NCI-H446 treated with DMSO at 0.1 percent for 48 hours (cell line): Measurements from ENCODE around the gene PRKACA.

Experiments
- DNase-seq: peaks from one replicate; lab custom pipeline; 2025; lab: John Stamatoyannopoulos, UW

PRKACA gene

DNA sequence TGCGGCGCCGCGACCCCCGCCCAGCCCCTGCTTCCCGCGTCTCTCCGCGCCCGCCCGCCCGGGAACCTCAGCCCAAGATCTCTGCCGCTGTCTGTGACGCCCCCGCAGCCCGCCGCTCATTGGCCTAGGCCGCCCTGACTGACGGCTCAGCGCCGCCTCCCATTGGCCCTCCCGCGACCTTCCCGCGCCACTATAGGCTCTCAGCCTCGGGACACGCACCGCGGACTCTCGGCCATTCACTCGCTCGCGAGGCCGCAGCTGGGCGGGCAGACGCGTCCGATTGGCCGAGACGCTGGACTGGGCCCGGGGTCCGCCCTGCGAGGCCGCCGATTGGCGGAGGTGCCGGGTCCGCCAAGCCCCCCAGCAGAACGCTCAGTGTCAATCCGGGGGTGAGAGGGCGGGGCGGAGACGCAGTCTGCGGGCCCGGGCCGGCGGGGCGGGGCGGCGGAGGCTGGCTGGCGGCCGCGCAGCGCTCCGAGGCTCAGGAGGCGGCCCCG, at the start of gene PRKACA:
TSS of gene PRKACA (minus strand) at position 95 of the 497 bp plus-strand sequence. CDS start 215 bp downstream, outside the sequence.
- DNase-seq = peak; percentile 98

DNA sequence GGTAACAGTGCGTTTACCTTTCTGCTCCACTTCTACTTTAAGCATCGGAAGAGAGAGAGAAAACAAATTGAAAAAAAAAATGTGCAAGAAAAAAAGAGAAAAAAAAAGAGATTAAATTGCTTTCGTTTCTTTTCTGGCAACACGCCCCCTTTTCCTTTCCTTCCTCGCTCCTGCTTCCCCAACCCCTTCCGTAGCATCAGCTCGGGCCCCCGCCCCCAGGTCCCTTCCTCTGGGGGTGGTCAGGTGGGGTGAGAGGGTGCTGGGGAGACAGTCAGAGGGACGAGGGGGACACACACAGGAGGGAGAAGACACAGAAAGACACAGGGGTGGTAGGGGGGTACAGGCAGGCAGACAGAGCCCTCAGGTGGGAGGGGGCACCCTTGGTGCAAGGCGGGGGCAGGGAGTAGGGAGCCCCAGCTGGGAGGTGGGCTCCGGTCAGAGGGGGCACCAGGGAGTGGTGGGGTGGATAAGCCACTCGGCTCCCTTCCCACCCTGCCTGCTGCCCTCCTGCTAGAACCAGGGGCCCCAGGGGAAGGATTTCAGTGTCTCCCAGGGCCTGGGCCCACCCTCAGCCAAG, 49.5 kb upstream of the PRKACA start:
- no peak for DNase-seq

DNA sequence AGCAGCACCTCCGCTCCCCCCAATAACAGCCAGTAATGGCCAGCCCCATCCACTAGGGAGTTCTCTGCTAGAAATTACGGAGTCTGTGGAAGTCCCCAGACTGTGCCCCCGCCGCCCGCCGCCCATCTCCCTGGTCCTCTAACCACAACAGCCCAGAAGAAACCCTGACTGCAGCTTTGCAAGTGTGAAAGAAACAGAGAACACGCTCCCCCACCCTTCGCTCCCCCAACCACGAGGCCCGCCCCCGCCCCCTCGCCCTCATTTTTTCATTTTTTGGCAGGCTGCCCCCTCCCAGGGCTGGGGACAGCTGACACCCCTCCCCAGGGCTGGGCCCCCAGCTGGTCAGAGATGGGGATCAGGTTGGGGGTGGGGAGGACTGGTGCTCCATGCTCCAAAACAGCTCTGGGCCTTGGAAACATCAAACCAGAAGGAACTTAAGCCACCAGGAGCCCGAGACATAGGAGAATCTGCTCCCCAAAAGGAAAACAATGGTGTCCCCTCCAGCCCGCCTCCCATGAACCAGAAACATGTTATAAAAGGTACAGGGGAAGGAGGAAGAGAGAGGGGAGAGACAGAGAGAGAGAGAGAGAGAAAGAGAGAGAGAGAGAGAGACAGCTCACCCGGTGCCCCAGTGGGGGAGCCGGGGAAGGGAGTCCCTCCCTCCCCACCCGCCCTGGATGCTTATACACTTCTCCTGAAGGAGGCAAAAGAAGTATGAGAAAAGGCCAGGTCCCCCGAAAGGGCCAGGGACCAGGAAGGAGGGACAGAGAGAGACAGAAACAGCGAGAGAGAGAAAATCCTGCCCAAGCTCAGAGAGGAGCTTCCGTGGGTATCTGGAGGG, 48.6 kb upstream of the PRKACA start:
- DNase-seq = no peak

DNA sequence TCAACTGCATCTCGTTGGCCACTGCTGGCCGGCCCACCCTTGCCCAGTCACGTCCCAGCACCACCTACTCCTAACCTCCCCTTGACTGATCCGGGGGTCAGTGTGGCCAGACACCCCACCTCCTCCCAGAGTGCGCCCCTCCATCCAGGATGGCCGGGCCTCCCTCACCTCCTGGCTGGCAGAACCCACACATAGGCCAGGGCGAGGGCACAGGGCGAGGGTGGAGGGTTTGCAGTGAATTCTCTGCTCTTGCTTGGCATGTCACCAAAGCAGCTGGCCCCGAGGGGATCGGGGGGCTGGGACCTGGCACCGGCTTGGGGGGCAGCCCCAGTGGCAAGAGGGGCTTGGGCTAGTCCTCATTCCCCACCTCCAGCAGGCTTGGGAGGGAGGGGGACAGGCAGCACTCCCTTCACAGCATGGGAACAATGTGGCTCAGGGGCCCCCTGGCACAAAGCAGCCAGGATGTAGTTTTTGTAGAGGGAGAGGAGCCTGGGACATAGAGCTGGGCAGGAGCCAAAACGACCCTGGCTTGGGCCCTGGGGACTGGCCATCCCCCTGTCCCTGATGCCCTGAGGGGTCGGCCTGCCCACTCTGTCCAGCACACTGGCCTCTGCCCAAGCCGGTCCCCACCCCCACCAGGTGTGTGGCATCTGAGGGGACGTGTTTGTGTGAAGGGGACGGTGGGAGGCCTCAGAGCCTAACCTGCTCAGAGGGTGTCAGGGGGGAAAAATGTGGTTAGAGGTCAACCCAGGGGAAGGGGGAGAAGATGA, 47.3 kb upstream of the PRKACA start:
- no peak for DNase-seq

DNA sequence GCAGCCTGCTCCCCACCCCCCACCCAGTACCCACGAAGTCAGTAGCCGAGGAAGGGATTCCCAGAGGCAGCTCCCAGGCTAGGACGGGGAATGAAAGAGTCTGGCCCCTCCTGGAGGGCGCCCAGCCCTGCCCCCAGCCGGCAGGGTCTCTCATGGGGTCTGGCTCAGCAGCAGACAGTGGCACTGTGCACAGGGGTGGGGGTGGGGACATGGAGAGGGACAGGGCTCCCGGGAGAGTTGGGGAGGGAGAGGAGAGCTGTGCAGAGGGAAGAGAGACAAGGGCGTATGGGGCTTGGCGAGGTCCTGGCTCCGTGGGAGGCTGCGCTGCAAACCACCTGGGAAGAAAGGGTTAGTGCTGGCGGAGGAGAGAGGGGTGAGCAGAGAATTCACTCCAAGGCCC, 46.5 kb upstream of the PRKACA start:
- no peak for DNase-seq

DNA sequence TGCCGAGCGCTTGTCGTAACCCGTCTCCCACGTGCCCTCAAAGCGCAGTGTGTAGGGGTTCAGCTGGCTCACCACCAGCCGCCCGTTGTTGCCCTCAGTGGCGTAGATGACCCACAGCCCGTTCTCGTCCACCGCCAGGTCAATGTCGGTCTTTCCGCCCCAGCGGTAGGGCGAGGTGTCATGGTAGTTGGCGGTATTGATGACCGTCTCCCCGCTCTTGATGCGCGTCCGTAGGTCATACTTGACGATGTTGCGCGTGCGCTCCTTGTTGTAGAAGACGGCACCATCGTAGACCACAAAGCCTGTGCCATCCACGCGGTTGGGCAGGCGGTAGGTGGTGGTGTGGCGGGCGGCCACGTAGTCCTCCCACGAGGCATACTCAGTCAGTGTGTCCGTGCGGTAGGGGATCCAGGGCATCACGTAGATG, 45.3 kb upstream of the PRKACA start:
- no peak for DNase-seq

DNA sequence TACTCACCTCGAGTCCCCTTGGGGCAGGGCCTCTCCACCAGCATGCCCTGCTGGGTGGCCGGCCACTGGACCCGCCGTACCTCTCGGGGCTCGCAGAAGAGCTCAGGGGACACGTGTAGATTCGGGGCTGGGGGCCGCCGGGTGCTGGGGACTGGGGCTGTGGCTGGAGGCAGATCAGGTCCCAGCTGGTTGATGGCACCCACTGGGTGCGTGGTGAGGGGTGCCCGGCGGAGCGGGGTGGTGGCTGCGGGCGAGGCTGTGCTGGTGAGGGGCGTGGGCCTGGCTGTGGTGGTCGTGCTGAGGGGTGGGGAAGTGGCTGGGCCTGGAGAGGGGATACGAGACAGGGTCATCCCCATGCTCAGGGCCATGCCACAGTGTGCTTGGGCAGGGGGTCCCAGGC, 43.7 kb upstream of the PRKACA start:
- DNase-seq = no peak

DNA sequence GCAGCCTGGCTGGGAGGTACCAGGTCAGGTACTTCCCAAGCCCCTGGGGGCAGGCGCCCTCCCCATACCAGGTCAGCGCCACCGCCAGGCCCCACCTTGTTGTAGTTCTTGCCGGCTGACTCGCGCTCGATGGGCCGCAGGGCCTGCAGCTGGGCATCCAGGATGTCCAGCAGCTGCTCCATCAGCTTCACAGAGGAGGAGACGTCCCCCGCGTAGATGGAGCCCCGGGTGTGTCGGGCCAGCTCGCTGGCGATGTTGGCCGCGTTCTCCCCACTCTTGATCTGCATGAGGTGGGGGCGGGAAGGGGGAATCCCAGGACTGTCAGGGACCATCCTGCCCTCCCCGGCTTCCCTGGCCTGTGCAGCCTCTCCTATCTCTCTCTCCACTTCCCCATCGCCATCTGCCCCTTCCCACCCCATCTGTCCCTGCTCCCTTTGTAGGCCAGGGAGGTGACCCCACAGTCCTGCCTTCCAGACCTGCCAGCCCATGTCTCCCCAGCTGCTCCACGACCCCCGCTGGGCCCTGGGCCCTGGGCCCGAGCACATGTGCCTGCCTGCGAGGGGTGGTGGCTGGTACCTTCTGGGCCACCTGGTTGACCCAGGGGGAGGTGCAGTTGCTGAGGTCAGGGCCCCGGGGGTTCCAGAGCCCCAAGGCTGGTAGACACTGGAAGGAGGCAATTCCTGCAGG, 42.6 kb upstream of the PRKACA start:
- DNase-seq = no peak

DNA sequence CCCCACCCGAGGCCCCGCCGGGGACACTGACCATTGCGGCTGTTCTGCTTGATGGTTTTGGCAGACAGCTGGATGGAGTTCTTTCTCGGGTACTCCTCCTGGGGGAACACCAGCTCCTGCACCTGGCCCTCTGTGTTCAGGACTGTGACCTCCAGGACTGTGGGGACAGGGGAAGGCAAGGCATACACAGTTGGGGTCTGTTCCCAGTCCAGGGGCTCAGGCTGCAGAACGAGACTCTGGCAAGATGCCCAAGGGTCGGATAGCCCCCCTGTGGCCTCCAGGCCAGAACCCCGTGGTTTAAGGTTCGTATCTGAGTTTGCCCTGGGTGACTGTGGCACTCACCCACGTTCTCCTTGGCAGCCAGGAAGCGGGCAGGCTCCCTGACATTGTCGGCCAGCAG, 41.5 kb upstream of the PRKACA start:
- no peak for DNase-seq

DNA sequence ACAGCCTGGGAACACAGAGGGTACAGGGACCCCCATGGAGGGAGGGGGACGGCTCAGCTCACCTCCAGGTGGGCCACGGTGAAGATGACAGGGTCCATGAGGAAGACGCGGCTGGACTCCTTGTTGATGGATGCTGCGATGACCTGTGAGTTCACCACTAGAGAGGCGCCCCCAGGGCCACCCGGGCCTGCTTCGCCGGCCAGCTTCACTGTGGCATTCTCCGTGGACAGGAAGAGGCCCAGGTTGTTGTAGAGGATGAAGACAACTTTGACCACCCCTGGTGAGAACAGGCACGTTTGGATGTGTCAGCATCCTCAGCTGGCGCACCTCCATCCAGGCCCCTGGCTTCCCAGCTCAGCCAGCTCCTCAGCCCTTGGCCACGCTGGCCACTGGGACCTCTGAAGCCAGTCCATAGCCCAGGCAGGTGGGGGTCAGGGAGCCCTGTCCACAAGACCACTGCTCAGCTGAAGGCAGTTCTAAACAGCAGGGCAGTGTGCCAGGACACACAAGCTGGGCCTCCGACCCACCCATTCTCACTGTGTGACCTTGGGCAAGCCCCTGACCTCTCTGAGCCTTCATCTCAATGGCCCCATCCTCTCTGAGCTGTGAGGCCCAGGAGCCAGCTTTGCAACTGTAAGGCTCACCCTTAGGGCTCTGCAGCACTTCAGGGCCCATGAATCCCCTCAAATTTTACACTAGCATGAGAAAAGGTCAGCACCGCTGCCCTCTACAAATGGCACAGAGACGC, 40.9 kb upstream of the PRKACA start:
- no peak for DNase-seq

DNA sequence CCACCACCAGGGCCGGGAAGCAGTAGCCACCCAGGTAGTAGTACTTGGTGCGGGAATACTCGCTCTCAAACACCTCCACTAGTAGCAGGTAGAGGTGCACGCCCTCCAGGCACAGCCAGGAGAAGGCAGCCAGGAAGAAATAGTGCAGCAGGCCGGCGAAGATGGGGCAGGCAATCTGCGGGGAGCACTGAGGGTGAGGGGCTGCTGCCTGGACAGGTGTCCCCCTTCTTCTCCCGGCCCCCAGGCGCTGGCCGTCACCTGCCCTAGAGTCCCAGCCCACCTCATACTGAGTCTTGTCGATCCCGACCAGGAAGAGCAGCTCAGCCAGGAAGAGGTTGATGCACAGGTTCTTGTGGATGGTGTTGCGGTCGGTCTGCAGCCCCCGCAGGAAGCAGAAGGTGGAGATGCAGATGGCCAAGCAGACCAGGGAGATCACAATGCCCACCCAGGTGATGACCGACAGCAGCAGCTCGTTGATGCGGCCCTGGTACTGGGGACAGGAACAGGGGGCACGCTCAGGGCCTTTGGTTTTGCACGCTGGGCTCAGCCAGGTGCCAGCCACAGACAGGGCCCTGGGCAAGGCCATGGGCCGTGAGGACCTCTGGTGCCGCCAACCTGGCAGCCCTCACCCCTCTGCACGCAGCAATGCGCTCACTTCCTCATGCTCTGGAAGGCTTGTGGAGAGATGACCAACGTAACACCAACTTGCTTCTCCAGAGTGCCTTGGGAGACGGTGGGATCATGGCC, 39.6 kb upstream of the PRKACA start:
- DNase-seq = no peak

DNA sequence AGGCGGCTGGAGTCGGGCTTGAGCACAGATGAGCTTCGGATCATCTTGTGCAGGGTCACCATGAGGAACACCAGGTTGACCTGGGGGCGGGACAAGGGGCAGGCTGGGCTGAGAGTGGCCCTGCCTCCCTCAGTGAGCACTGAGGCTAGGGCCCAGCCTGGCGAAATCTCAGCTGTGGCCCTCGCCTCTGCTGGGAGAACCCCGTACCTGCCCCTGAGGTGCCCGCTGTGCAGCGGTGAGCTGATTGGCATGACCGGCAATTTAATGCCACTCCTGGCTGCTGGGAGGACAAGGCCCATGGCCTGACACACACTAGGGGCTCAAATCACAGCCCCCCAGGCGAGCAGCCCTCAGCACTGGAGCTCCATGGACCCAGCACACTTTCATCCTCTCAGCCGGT, 38.6 kb upstream of the PRKACA start:
- no peak for DNase-seq

DNA sequence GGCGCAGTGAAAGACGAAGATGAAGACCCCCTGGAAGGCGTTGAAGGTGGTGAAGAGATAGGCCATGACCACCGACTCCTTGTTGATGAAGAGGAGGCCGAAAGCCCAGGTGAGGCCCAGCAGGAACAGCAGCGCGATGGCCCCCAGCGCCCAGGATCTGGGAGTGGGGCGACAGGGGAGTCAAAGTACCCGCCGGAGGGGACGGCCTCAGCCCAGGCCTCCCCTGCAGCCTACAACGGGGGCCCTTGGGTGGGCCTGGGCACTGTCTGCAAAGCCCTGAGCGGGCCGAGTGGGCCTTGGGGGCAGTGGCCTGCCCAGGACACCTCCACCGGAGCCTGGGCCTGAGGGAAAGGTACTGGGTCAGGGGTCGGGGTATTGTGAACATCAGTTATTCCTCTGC, 37.8 kb upstream of the PRKACA start:
- no peak for DNase-seq

DNA sequence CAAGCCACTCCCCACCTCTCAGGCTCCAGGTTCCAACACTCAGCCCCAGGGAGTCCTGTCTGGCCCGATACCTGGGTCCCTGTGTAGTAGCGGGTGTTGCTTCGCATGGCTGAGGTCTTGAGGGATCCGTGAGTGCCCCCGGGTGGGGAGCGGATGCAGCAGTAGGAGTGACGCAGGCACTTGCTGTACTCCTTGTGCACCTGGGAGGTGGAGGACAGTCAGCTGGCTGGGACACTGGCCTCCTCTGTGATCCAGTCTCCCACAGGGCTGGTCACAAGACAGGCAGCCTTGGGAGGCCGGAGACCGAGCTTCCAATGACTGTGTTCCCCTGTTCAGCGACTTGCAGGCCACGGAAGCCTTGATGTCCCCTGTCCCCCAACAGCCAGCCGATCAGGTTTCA, 35.2 kb upstream of the PRKACA start:
- DNase-seq = no peak

DNA sequence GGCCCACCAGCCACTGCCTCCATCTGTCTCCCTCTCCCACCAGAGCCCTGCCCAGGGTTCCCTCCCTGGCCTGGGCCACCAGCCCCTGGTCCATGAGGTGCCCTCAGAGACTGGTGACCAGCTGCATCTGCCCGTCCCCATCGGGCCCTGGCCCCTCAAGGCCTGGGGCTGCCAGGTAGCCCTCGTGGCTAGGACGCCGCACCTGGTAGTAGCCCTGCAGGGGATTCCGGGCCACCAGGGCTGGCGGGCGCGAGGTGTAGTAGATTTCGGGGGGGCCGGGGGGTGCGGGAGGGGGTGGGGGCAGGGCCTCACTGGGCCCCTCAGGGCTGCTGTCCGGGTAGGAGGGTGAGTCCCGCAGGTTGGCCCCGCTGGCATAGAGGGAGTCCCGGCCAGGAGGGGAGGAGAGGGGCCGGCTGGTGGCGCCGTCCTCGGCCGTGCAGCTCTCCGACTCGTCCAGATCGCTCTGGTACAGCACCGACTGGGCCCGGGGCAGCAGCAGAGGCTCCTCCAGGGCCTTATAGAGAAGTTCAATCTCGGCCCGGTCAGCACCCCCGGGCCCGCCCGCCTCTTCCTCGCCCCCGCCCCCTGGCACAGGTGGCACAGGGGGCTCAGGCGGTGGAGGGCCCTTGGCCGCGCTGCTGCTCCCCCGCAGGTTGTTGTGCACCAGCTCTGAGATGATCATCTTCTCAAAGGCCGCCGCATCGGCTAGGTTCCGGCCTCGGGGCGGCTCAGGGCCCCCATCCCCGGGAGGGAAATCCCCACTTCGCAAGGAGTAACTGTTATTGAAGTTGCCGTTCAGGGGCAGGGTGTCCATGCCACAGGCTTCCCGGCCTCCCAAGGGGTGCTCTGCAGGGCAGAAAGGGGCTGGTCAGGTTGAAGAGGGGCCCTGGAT, 33.5 kb upstream of the PRKACA start:
- DNase-seq = no peak

DNA sequence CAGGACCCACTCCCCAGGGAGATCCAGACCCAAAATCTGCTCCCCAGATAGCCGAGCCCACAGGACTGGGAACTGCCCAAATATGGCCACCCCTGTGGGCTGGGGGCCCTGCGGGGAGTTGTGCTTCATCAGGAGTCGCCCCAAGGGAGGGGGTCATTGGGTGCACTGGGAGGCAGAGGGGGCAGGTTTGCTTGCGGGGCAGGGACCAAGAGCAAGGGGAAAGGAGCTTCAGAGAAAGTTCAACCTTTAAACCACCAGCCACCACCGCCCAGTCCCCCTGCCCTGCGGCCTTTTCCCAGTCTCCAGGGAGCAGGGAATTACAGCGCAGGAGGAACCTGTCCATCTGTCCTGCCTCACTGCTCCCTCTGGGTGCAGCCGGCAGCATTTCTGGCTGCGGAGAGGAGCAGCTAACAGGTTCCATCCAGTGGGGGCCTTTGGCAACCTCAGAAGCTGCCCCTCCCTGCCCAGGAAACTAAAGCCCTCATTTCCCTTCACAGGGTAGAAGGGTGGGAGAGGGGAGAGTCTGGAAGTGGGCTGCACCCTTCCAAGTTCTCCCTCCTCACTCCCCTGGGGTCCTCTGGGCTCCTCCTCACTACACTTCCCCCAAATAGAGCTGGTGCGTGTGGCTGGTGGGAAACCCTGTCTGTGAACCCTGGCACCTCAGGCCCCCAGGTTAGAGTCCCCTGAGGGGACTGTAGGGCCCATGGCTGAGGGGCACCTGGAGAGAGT, 32.6 kb upstream of the PRKACA start:
- no peak for DNase-seq

DNA sequence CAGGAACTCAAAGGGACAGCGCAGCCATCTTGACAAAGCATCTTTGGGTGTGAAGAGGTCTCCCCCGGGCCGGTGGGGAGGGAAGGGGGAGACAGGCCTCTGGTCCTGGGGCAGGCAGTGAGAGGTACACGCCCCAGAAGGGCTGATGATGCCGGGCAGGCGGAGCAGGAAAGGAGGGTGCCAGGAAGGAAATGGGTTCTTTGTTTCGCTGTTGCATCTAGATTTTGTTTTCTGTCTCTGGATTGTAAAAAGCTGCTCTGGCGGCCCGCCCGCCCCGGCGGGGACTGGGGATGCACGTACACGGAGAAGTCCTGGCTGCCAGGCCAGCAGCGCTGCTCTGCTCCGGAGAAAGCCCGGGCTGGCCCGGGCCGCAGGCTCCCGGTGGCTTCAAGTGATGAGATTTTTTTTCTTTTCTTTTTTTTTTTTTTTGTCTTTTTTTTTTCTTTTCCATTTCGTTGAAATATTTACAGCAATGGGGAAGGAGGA, 32.0 kb upstream of the PRKACA start:
- no peak for DNase-seq

DNA sequence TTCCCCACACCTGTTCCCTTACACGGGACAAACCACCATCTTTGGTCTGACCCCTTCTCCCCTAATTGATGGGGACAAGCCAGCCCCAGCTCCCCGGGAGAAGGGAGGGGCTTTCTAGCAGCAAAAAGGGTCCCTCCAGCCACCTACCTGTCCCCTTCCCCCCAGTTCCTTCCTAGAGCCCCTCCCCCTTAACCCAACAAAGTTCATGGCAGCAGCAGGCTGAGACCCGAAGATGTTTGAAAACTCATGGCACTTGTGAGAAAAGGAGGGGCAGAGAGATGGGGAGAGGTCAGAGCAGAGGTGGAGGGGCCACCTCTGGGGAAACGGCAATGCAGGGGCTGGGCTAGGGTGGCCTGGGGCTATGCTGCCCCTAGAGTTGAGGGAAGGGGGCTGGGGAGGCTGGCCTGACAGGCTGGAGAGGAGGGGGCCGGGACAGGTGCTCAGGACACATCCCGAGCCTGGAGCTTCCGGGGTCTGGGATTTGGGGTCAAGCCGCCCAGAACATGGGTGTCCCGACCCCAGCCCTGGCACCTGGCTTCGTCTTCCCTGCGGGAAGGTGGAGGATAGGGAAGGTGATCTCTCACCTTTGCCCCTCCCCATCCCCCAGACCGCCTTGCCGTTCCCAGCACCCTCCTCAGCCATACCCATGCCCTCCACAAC, 31.3 kb upstream of the PRKACA start:
- no peak for DNase-seq
